Stimulated activated CD4-positive, alpha-beta T cell treated with anti-CD3 and anti-CD28 coated beads, Interleukin-4, amount 100 ng/mL, for 4 hours (primary cell): ENCODE results near the gene COL25A1.

Experiments
- DNase-seq, 2 experiments: peaks; one replicate each; pipeline ENCODE4 v3.0.0-alpha.2; 2020

Gene COL25A1

DNA sequence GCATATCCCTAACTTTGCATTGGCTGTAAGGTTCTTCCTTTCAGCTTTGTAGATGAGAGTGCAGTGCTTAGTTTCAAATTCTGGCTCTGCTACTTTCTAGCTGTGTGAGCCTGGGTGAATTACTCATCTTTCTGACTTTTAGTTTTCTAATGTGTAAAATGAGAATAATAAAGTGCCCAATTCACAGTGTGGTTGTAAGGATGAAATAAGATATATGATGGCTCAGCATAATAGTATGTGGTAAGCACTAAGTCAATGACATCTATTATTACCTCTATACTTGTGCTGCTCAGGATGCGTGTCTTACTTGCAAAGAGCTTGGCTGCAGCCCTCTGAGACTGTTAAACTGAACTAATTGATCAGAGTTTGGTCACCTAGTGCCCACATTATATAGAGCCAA lies 509.0 kb downstream of the COL25A1 start:
- no peak for DNase-seq

DNA sequence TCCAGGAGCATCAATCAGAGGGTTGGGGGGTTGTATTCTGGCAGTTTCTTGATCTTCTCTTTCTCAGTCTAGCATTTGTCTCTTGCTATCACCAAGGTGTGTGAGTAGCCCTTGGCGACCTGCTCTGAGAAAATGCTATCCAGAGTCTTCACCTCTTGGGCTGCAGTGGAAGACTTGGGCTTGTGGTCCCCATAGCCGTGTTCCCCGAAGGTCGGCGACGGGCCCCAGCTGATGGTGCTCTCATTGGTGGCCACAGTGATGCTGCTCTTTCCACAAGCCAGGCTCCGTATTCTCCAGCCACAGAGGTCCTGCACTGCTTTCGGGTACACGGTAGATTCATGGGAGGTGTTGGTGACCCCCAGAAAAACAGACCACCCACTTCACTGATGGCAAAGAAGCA lies 513.7 kb downstream of the COL25A1 start:
- no peak for DNase-seq

DNA sequence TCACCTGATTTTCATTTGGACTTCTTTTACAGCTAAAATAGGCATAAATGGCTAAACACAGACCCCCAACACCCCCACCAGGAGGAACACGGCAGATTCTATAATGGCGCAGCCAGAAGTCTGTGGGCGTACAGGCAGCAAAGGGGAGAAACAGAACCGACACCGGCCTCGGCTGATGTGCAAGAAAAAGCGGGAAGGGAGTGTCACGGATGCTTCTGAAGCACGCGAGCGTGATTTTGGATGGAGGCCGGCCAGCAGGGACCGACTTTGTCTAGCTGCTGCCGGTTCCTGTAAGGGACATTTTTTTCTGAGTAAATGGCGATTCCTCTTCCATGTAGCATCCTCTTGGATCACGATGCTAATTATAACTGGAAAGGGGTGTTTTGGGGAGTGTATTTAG lies 514.7 kb downstream of the COL25A1 start:
- DNase-seq, result no peak

DNA sequence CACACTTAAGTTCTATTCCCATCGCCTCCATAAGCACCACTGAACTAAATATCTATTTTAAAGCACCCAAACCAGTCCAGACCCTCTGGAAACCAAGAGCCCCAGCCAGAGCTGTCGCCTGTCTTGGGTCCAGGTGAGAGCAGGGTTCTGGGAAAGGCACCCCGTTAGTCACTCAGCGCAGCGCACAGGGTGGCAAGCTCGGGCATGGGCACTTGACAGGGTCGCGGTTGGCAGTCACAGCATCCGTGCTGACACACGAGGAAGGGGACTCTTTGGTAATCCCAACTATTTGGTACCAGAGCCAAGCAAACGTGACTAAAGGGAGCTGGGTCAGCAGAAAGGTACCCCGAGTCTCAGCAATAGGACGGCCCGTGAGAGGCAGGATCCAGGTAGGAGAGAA lies 515.4 kb downstream of the COL25A1 start:
- DNase-seq, result no peak

DNA sequence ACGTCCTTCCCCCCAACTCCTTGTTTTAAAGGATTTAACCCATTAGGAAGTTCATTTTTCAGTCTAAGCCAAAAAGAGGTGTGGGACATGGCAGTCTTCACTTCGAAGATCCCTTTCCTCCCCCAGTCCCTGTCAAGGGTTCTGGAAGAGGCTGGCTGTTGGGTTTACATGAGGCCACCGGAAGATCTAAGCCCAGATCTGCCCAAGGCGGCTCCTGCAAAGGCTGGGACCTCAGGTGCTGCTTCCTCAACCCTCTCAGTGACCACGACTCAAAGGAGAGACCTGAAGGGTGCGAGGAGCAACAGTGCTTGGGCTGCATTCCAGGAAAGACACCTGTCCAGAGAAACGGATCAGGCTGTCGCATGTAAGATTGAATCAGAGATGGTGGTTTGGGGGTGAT lies 516.1 kb downstream of the COL25A1 start:
- no peak for DNase-seq

DNA sequence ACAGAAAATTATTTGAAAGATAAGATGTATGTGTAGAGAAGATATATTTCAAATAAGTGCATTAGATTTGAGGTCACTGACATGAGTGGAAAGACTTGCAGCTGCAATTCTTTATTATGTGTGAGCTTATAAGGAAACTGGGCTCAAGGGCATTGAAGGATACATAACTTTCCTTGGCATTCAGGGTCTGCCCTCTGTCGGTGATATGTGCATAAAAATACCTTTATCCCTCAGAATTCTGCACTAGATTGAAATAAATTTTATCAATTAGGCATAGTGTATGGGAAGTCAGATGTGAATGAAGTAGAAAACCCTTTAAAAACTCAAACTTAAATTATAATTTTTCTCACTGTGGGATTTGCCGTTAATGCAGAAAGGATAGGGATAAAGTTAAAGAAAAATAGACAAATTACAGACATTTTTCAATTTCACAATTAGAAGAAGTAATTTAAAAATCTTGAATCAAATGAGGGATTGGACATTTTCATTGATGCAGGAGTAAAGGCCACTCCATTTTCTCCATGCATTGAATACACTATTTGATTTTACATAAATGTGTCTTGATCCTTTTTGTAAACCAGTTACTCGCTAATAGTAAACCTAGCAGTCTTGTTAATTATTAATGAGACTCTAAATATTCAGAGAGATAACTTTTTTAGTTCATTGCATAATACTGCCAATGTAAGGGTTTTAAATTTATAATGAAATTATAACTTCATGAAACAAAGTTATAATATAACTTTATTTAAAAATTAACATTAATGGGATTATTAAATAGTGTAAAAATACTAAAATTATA lies 518.6 kb downstream of the COL25A1 start:
- no peak for DNase-seq

DNA sequence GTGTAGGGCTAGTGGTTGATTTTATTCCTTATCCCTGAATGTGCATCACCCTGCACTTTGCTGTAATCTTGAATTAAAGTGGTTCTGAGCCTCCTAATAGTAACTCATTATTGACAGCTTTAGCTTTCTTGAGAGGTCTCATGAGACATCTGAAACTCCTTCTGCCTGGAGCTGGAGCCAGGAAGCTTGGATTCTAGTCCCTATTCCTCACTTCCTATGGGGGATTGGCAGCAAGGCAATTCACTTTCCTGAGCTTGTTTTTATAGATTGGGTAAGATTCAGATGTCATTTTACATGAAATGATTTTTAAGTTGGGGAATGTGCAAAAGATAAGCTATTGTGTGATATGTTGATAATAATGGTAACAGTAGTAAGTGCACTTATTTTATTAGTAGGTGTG lies 522.5 kb downstream of the COL25A1 start:
- DNase-seq, result no peak

DNA sequence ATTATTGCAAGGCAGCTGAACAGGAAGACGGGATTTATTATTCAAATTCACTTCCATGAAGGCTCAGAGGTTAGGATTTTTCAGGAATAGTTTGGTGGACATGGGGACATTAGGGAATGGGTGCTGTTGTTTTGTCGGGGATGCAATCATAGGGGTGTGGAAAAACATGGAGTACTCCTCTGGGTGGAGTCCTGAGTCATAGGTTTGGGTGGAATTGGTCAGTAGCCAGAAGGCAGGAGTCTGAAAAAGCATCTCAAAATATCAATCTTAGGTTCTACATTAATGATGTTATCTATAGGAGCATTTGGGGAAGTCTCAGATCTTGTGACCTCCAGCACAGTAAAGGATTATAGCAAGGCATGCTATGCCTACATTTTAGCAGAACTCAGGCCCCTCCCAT lies 525.1 kb downstream of the COL25A1 start:
- DNase-seq, result no peak

DNA sequence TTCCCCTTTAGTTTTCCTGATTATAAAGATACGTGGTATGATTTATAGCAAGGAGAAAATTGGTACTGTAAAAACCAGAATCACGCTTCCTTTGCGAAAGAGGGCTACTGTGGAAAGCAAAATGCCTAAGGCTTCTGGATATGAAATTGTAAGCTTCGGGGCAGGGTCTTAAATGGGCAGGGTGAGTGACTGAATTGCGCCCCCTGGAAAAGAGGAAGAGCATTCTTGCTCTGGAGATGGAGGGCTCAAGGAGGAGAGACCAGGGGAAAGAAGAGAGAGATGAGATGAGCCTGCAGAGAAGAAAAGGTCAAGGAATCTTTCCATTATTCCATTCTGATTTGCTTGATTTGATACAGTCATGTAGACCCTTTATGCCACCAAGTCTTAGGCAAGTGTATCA lies 526.5 kb downstream of the COL25A1 start:
- no peak for DNase-seq

DNA sequence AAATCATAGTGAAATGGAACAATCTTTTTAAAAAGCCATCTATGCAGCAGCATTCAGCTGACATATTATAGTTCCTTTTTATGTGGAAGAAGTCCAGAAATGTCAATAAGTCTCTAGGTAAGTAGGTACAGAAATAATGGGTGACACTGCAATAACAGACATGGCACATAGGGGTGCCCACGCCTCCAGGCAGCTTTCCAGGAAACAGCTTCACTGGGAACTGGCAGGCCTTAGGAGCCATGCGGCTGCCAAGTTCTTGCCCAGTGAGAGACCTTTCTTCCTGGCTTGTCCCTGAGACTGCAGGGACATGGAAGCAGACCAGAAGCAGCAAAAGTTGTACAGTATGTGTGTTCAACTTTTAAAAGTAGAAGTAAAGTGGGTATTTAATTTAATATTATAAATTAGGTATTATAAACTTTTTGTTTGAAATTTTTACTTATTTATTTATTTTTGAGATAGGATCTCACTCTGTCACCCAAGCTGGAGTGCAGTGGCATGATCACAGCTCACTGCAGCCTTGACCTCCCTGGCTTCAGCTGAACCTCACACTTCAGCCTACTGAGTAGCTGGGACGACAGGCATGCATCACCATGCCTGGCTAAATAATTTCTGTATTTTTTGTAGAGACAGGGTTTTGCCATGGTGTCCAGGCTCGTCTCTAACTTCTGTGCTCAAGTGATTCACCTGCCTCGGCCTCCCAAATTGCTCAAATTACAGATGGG lies 527.5 kb downstream of the COL25A1 start:
- no peak for DNase-seq

DNA sequence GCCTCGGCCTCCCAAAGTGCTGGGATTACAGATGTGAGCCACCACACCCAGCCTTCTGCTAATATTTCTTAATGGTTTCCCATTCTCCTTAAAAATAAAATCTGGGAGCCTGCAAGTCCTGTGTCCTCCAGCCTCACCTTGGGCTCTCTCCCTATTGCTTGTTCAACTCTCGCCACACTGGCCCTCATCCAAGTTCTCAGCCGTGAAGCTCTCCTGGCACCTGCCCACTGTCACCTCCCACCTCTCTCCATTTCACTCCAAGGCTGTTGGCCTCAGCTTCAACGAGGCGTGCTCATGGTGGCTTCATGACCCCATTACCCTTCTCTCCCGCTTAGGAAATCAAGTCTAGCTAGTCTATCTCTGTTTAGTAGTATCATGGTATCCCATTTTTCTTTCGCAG lies 530.1 kb downstream of the COL25A1 start:
- no peak for DNase-seq

DNA sequence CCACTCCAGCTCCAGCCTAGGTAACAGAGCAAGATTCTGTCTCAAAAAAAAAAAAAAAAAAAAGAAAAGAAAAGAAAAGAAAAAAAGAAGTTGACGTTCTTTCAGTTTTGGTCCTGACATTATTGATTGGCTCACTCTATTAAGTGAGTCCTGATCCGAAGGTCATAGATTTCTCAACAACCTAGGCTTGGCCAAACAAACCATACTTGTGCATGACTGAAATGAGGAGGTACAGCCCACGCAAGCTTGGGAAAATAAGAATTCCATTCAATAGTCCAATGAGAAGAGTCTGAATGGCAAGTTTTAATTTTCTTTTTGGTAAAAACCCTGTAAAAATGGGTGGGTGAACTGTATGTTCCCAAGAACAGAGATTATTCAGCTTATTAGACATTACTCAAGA lies 536.4 kb downstream of the COL25A1 start:
- DNase-seq, result no peak

DNA sequence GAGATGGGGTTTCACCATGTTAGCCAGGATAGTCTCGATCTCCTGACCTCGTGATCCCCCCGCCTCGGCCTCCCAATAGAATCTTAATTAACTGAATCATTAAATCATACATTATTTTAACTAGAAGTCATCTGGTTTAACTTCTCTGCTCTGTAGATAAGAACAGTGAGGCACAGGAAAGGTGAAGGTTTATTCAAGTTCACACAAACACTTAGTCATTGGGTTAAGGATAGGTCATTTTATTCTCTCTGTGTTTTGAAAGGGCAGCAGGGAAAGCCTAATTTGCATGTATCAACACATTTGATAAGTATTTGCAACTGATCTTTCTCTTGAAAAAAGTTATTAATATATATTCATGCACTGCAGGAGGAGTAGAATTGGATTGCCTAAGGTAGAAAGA lies 538.5 kb downstream of the COL25A1 start:
- DNase-seq, result no peak

DNA sequence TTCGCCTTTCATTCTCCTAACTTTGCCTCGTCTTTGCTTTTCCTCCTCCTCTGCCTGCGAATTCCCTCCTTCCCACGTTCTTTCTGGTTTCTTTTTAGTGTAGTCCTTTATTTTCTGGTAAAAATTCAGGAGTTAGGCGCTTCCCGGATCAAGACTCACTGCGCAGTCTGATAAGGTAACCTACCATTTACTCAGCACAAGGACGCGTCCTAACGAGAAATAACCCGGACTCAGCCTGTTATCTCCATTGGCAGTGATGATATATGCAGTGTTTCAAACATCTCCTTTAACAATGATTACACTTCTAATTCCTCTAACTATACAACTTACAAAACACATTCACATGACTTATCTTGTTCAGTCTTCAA lies 539.2 kb downstream of the COL25A1 start:
- DNase-seq, result no peak

DNA sequence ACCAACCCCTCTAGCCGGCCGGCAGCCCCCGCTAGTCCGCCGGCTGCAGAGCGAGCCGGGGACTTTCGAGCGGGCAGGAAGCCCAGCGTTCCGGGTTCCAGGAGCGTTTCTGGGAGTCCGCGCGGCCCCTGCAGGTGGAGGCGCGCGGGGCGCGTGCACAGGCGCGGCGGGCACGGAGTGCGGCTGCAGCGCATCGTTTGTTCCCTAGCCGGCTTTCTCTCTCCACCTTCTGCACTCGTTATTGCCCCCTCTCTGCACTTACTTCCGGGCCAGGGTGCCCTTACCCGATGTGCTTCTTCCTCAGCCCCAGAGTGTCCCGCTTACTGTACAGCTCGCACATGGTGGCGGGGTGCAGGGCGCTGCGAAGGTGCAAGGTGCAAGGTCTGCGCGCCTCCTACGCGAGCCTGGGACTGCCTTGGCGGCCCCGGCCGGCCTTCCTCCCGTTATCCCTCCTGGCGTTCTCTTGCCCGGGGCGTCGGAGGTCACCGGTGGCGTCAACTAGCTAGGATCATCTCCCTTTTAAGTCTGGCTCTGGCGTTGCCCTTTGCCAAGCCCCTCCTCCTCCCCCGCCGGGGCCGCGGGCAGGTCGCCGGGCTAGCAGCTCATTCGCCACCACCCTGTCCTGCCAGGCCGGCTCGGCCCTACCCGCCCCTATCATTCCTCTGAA lies 539.8 kb downstream of the COL25A1 start, which contains the start of gene ETNPPL:
Gene ETNPPL (minus strand): TSS at position 495 of the 667 bp plus-strand sequence. CDS start 155 bp downstream, at position 340.
- DNase-seq, result peak; percentile 2 to 7
